Keratinocyte (primary cell): ENCODE results near the gene LIME1.

Source experiments
- EZH2 ChIP-seq: IDR thresholded peaks from one replicate; pipeline ENCODE4 v1.6.1; 2012; ENCODE audit warnings: inconsistent platforms, mild to moderate bottlenecking, low read length, moderate library complexity
- TF ChIP-seq, protein P1 (sequence below), 3 experiments: IDR thresholded peaks in 1 of 3; conservative IDR thresholded peaks in 1 of 3; optimal IDR thresholded peaks in 1 of 3; 2 replicates in 2 of 3; 3 replicates in 1 of 3; pipeline versions ENCODE3 to v1.5.1; 2011; ENCODE audit warnings: low read length in 3 of 3, mild to moderate bottlenecking in 3 of 3, moderate library complexity in 2 of 3, control low read depth in 1 of 3, inconsistent platforms in 1 of 3; ENCODE audit not compliant: insufficient read depth in 2 of 3; ENCODE audit errors: extremely low read depth in 1 of 3

- TF ChIP-seq, protein P1, sequence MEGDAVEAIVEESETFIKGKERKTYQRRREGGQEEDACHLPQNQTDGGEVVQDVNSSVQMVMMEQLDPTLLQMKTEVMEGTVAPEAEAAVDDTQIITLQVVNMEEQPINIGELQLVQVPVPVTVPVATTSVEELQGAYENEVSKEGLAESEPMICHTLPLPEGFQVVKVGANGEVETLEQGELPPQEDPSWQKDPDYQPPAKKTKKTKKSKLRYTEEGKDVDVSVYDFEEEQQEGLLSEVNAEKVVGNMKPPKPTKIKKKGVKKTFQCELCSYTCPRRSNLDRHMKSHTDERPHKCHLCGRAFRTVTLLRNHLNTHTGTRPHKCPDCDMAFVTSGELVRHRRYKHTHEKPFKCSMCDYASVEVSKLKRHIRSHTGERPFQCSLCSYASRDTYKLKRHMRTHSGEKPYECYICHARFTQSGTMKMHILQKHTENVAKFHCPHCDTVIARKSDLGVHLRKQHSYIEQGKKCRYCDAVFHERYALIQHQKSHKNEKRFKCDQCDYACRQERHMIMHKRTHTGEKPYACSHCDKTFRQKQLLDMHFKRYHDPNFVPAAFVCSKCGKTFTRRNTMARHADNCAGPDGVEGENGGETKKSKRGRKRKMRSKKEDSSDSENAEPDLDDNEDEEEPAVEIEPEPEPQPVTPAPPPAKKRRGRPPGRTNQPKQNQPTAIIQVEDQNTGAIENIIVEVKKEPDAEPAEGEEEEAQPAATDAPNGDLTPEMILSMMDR (optimal IDR thresholded peaks at IDR 0.05 in 1 of 3, IDR thresholded peaks at IDR 0.05 in 1 of 3, conservative IDR thresholded peaks at IDR 0.05 in 1 of 3; ENCODE audit: extremely low read depth in 1 of 3, insufficient read depth in 2 of 3, low read length in 3 of 3): no peak
- no peak for TF ChIP-seq EZH2
Observed at GRCh38 chr20:63751471-63752271, 15.2 kb downstream of the LIME1 start.
